Measurements from ENCODE around the gene COPG1.

GRCh38 chr3:129320261-129320660 is 70.9 kb downstream of the COPG1 start:
- TF ChIP-seq JUND (IDR thresholded peaks at IDR 0.05) (no peak), GABPA (IDR thresholded peaks at IDR 0.05; ENCODE audit: low read depth) (no peak)
